Testis (tissue), 3 donors: ENCODE results near the gene RNF125. TPM values are rescaled to one million over a fixed set of nuclear protein-coding genes. Genes with fewer than 3 reads are reported as not detected.

ENCODE experiments used
- DNase-seq: peaks from one replicate; pipeline ENCODE4 v3.0.0-alpha.2; 2019
- H3K27ac ChIP-seq, 2 donors: fragments of 200-600 bp; sonication (generic); one replicate each; pipeline ENCODE4 v1.5.1; 2019
- H3K27me3 ChIP-seq: fragments of 200-600 bp; sonication (generic); one replicate; pipeline ENCODE4 v1.5.1; 2019
- H3K36me3 ChIP-seq: fragments of 200-600 bp; sonication (generic); one replicate; pipeline ENCODE4 v1.5.1; 2017; ENCODE audit warnings: low read depth; ENCODE audit errors: missing control alignments
- H3K4me1 ChIP-seq: fragments of 200-600 bp; sonication (generic); one replicate; pipeline ENCODE4 v1.5.1; 2019
- H3K4me3 ChIP-seq, 2 donors: fragments of 200-600 bp; sonication (generic); one replicate each; pipeline ENCODE4 v1.5.1; 2017 to 2019
- H3K9me3 ChIP-seq: fragments of 200-600 bp; sonication (generic); one replicate; pipeline ENCODE4 v1.5.1; 2017
- POLR2A ChIP-seq: fragments of 450-650 bp; IDR thresholded peaks from one replicate; pipeline ENCODE4 v1.6.1; 2017; ENCODE audit warnings: antibody characterized with exemption, mild to moderate bottlenecking, moderate library complexity
- WGBS, 2 donors: methylation state at CpG; one replicate each; pipeline ENCODE4 v1.1.5; 2018; 5-methylcytosine and 5-hydroxymethylcytosine counted together
- intact Hi-C: fragments of 100-400 bp; cut with DNase I; formaldehyde crosslinking; loops from one replicate; pipeline ENCODE4 v1.15.1; 2023; ENCODE audit warnings: low total_unique reads
- polyA plus RNA-seq: library from polyadenylated mRNA; stranded (reverse); fragments of 350-450 nt; fragmentation: Illumina TruSeq; extraction: RNeasy Lipid Tissue Mini Kit (QIAGEN cat#74804); gene quantifications from one replicate; pipeline ENCODE4 v1.2.3, GENCODE V29; 2014; ENCODE audit warnings: low read depth, low replicate concordance; ENCODE audit not compliant: insufficient read depth
- total RNA-seq, 2 donors: library from RNA; depleted of rRNA; stranded (reverse); fragments of >200 nt; gene quantifications; one replicate each; pipeline ENCODE4 v1.2.3, GENCODE V29; 2016
- TF ChIP-seq, protein P1 (sequence below), 3 experiments: fragments of 450-650 bp in 2 of 3; fragments of 200-600 bp in 1 of 3; sonication (generic) in 1 of 3; IDR thresholded peaks; one replicate each; pipeline ENCODE4 v1.5.1; 2016 to 2019; ENCODE audit warnings: antibody characterized with exemption in 3 of 3, mild to moderate bottlenecking in 2 of 3, moderate library complexity in 1 of 3

Gene RNF125
- total and polyA plus RNA-seq, 3 donors from 2014 or later = 1.9 to 9.1 (median 2.0) TPM

DNA sequence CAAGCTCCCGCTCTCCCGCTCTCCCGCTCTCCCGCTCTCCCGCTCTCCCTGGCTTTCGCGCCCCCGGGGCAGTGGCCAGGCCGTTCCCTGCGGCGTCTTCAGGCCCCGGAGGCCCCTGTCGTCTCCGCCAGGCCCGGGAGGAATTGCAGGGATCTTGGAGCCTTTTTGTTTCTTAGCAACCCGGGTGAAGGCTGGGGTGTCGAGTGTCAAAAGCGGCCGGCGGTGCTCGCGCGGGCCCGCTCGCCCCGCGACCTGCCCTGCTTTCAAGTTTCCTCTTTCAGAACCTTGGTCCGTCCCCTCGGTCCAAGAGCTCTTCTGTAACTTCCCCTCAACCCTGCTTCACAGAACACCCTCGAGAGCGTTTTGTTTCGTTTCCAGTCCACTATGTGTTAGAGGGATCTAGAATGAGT is 74.5 kb downstream of the RNF125 start:
- H3K4me1 ChIP-seq = peaks cover 10% of the 10 kb centered on the region
- WGBS, 2 donors = 0 to 2% methylated on average over 30 to 32 of the region's 32 CpGs
- TF ChIP-seq, protein P1, sequence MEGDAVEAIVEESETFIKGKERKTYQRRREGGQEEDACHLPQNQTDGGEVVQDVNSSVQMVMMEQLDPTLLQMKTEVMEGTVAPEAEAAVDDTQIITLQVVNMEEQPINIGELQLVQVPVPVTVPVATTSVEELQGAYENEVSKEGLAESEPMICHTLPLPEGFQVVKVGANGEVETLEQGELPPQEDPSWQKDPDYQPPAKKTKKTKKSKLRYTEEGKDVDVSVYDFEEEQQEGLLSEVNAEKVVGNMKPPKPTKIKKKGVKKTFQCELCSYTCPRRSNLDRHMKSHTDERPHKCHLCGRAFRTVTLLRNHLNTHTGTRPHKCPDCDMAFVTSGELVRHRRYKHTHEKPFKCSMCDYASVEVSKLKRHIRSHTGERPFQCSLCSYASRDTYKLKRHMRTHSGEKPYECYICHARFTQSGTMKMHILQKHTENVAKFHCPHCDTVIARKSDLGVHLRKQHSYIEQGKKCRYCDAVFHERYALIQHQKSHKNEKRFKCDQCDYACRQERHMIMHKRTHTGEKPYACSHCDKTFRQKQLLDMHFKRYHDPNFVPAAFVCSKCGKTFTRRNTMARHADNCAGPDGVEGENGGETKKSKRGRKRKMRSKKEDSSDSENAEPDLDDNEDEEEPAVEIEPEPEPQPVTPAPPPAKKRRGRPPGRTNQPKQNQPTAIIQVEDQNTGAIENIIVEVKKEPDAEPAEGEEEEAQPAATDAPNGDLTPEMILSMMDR (IDR thresholded peaks at IDR 0.05) = no peak
- no peak for TF ChIP-seq POLR2A
- H3K36me3 ChIP-seq = no peaks in the 10 kb centered on the region
- H3K27me3 ChIP-seq = no peaks in the 10 kb centered on the region
- H3K4me3 ChIP-seq = peak overlapping the region; percentile 93 to 96
- peak overlapping the region; percentile 99 to 100 for H3K27ac ChIP-seq
- H3K9me3 ChIP-seq = no peaks in the 10 kb centered on the region
- intact Hi-C loops = loop anchor here (5.0 kb wide), 1 partner anchor 151 kb away; the partner anchor contains the start of gene TRAPPC8
- peak; percentile 58 for DNase-seq

GRCh38 chr18:32093523-32093922 is 74.9 kb downstream of the RNF125 start:
- 6 to 12% methylated on average over 7 of the region's 7 CpGs for WGBS, 2 donors
- H3K27me3 ChIP-seq = no peaks in the 10 kb centered on the region
- no peak for DNase-seq
- peak overlapping the region; percentile 93 to 96 for H3K4me3 ChIP-seq
- H3K9me3 ChIP-seq = no peaks in the 10 kb centered on the region
- intact Hi-C loops = loop anchor here (5.0 kb wide), 1 partner anchor 151 kb away; the partner anchor contains the start of gene TRAPPC8
- H3K36me3 ChIP-seq = no peaks in the 10 kb centered on the region
- H3K4me1 ChIP-seq = peaks cover 10% of the 10 kb centered on the region
- TF ChIP-seq, protein P1 (IDR thresholded peaks at IDR 0.05) = no peak
- no peak for TF ChIP-seq POLR2A
- peak overlapping the region; percentile 99 to 100 for H3K27ac ChIP-seq

GRCh38 chr18:32095192-32095899 is 76.7 kb downstream of the RNF125 start:
- H3K4me3 ChIP-seq = no peak overlapping the region
- intact Hi-C loops = no loop called here
- WGBS, 2 donors = 72 to 76% methylated on average over 7 of the region's 7 CpGs
- no peaks in the 10 kb centered on the region for H3K36me3 ChIP-seq
- H3K27ac ChIP-seq = no peak overlapping the region
- no peaks in the 10 kb centered on the region for H3K27me3 ChIP-seq
- TF ChIP-seq, protein P1 (IDR thresholded peaks at IDR 0.05) = no peak
- TF ChIP-seq POLR2A = no peak
- no peak for DNase-seq
- no peaks in the 10 kb centered on the region for H3K9me3 ChIP-seq
- H3K4me1 ChIP-seq = peaks cover 10% of the 10 kb centered on the region

DNA sequence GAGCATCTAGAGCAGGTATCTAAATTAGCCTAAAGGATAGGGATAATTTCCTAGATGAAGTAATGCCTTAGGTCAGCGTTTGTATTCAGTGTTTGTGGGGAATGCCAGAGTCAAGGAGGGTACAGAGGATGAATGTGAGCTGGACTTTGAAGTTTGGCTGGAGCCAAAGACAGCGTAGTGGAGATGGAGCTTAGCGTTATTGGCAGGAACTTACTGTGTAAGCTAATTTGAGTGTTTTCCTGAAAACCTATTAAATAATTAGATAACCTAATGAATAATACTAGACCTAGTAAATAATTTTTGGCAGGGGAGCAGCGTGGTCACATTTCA is 77.2 kb downstream of the RNF125 start:
- H3K36me3 ChIP-seq = no peaks in the 10 kb centered on the region
- no peaks in the 10 kb centered on the region for H3K27me3 ChIP-seq
- H3K4me3 ChIP-seq = no peak overlapping the region
- no peak overlapping the region for H3K27ac ChIP-seq
- no peak for DNase-seq
- intact Hi-C loops = no loop called here
- TF ChIP-seq POLR2A = no peak
- TF ChIP-seq, protein P1 (IDR thresholded peaks at IDR 0.05) = no peak
- WGBS, 2 donors = 79 to 86% methylated on average over 4 of the region's 4 CpGs
- H3K9me3 ChIP-seq = no peaks in the 10 kb centered on the region
- peaks cover 10% of the 10 kb centered on the region for H3K4me1 ChIP-seq

DNA sequence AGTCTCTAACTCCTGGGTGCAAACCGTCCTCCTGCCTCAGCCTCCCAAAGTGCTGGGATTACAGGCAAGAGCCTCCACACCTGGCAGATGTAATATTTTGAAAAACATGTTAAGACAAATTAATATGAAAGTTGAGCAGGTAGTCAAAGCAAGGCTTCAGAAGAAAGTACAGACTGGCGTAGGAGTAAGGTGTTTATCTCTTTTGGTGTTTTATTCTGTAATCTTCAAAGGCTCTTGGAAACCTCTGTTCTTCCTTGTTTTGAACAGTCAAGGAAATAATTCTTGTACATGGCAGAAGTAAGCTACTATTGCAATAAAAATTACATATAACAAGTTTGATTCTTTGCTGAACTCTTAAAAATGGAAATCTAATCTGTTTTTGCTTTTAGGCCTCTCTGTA is 78.3 kb downstream of the RNF125 start:
- no peaks in the 10 kb centered on the region for H3K36me3 ChIP-seq
- H3K4me3 ChIP-seq = no peak overlapping the region
- H3K27me3 ChIP-seq = no peaks in the 10 kb centered on the region
- H3K9me3 ChIP-seq = no peaks in the 10 kb centered on the region
- no peak for DNase-seq
- intact Hi-C loops = no loop called here
- H3K27ac ChIP-seq = no peak overlapping the region
- TF ChIP-seq POLR2A = no peak
- TF ChIP-seq, protein P1 (IDR thresholded peaks at IDR 0.05) = no peak
- peaks cover 10% of the 10 kb centered on the region for H3K4me1 ChIP-seq
- WGBS, 2 donors = 76 to 85% methylated on average over 2 of the region's 2 CpGs
